Smooth muscle cell (in vitro differentiated cells): Measurements from ENCODE around the gene SAPCD1. TPM values are rescaled to one million over a fixed set of nuclear protein-coding genes. Genes with fewer than 3 reads are reported as not detected.

Experiments used
- DNase-seq: peaks from one replicate; lab custom pipeline; 2025; ENCODE audit not compliant: unreplicated experiment; lab: John Stamatoyannopoulos, UW
- H2AFZ ChIP-seq: fragments of 200-600 bp; sonication (generic); 2 replicates; pipeline ENCODE4 v1.6.0; 2016; ENCODE audit warnings: antibody characterized with exemption, low read depth, mild to moderate bottlenecking
- H3F3A ChIP-seq: fragments of 200-600 bp; sonication (generic); 2 replicates; pipeline ENCODE4 v1.6.0; 2017; ENCODE audit warnings: antibody characterized with exemption, low read depth
- H3K27ac ChIP-seq: fragments of 200-600 bp; sonication (generic); 2 replicates; pipeline ENCODE4 v1.5.1; 2016; ENCODE audit warnings: low read depth, mild to moderate bottlenecking
- H3K27me3 ChIP-seq: fragments of 200-600 bp; sonication (generic); 2 replicates; pipeline ENCODE4 v1.6.1; 2016; ENCODE audit warnings: low read depth, mild to moderate bottlenecking
- H3K36me3 ChIP-seq: fragments of 200-600 bp; sonication (generic); 2 replicates; pipeline ENCODE4 v1.5.1; 2016; ENCODE audit warnings: low read depth
- H3K4me1 ChIP-seq: fragments of 200-600 bp; sonication (generic); 2 replicates; pipeline ENCODE4 v1.5.1; 2016; ENCODE audit warnings: low read depth
- H3K4me2 ChIP-seq: fragments of 200-600 bp; sonication (generic); 2 replicates; pipeline ENCODE4 v1.6.0; 2016; ENCODE audit warnings: mild to moderate bottlenecking
- H3K4me3 ChIP-seq: fragments of 200-600 bp; sonication (generic); 2 replicates; pipeline ENCODE4 v1.5.1; 2016; ENCODE audit warnings: mild to moderate bottlenecking
- H3K79me2 ChIP-seq: fragments of 200-600 bp; sonication (generic); 2 replicates; pipeline ENCODE4 v1.6.0; 2016; ENCODE audit warnings: low read depth, mild to moderate bottlenecking
- H3K9ac ChIP-seq: fragments of 200-600 bp; sonication (generic); 2 replicates; pipeline ENCODE4 v1.6.0; 2016; ENCODE audit warnings: low read depth
- H3K9me3 ChIP-seq: fragments of 200-600 bp; sonication (generic); replicated peaks from 2 replicates; pipeline ENCODE4 v1.5.1; 2016; ENCODE audit warnings: low read depth
- H4K20me1 ChIP-seq: fragments of 200-600 bp; sonication (generic); 2 replicates; pipeline ENCODE4 v1.6.0; 2016; ENCODE audit warnings: low read depth
- WGBS: methylation state at CpG from one replicate; pipeline ENCODE4 v1.1.7; 2016; ENCODE audit warnings: low lambda C conversion rate; 5-methylcytosine and 5-hydroxymethylcytosine counted together
- polyA plus RNA-seq: library from polyadenylated mRNA; unstranded; fragments of >200 nt; fragmentation: Nextera tagmentation; extraction: Ambion mirVana; gene quantifications from 2 replicates; pipeline ENCODE4 v1.2.1, GENCODE V29; 2016
- total RNA-seq: library from RNA; depleted of rRNA; stranded (reverse); fragments of >200 nt; gene quantifications from 2 replicates; pipeline ENCODE4 v1.2.3, GENCODE V29; 2014
- TF ChIP-seq, protein P1 (sequence below): fragments of 200-600 bp; sonication (generic); IDR thresholded peaks from 2 replicates; pipeline ENCODE4 v1.5.1; 2017; ENCODE audit warnings: borderline replicate concordance, mild to moderate bottlenecking, antibody characterized with exemption; ENCODE audit not compliant: insufficient read depth, poor library complexity, severe bottlenecking

SAPCD1 gene
- total and polyA plus RNA-seq, 2 experiments from 2014 or later = 1.4 TPM; not detected in 1

DNA sequence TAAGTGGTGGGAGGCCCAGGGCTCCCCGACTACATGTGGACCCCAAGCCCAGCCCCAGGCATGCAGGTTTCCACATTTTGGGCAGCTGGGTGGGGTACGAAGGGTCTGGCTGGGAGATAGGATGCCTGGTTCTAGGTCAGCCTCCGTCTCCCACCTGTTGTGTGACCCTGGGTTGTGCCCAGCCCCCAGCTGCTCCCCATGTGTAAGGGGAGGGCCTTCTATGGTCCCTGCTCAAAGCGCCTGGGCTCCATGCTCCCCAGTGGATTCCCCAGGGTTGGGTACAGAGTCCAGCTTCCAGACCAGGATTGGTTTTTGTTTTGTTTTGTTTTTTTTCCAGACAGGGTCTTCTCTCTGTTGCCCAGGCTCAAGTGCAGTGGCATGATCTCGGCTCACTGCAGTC is 15.7 kb downstream of the SAPCD1 start:
- TF ChIP-seq, protein P1, sequence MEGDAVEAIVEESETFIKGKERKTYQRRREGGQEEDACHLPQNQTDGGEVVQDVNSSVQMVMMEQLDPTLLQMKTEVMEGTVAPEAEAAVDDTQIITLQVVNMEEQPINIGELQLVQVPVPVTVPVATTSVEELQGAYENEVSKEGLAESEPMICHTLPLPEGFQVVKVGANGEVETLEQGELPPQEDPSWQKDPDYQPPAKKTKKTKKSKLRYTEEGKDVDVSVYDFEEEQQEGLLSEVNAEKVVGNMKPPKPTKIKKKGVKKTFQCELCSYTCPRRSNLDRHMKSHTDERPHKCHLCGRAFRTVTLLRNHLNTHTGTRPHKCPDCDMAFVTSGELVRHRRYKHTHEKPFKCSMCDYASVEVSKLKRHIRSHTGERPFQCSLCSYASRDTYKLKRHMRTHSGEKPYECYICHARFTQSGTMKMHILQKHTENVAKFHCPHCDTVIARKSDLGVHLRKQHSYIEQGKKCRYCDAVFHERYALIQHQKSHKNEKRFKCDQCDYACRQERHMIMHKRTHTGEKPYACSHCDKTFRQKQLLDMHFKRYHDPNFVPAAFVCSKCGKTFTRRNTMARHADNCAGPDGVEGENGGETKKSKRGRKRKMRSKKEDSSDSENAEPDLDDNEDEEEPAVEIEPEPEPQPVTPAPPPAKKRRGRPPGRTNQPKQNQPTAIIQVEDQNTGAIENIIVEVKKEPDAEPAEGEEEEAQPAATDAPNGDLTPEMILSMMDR = no peak
- Histone ChIP-seq H2AFZ (no peak overlapping the region), H3F3A (peaks cover 11% of the 10 kb centered on the region), H3K27me3 (no peaks in the 10 kb centered on the region), H3K27ac (no peak overlapping the region), H3K9ac (no peak overlapping the region), H3K36me3 (no peaks in the 10 kb centered on the region), H3K79me2 (no peaks in the 10 kb centered on the region), H3K4me1 (peaks cover 8% of the 10 kb centered on the region), H3K4me2 (no peak overlapping the region), H3K9me3 (no peaks in the 10 kb centered on the region), H3K4me3 (no peak overlapping the region), H4K20me1 (no peaks in the 10 kb centered on the region)
- no peak for DNase-seq
- 98% methylated on average over 5 of the region's 5 CpGs for WGBS

DNA sequence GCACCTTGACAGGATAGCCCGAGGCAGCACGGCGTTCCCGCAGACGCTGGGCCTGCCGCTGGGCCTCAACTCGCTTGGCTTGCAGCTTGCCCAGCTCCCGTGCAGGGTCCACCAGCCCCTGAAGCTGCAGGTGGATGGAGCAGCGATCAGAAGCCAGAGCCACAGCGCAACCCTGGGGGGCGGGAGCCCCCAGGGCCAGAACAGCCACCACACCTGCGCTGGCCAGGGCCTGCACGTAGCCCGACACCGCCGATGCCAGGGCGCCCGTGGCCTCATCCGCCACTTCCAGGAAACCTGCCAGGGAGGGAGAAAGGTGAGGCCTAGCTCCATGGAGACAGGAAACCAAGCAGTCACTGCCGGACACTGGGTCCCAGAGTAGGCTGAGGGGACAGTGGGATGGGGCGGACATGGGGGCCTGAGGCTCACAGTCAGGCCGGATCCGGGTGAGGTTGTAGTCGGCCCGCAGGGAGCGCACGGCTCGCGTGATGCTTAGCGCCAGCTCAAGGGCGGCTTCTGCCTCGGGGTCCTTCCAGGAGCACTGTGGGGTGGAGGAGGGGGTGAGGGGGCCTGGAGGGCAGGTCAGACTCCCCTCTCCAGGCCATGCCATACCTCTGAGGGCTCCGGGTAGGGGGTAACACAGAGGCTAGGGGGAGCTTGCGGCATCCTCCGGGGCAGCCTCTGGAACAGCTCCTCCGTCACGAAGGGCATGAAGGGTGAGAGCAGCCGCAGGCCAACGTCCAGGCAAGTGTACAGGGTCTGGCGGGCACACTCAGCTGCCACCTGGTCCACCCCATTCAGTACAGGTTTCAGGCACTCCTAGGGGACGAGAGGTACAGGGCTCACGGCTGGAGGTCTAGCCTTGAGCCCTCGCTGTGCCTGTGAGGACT is 16.8 kb downstream of the SAPCD1 start:
- DNase-seq = no peak
- Histone ChIP-seq H3K9ac (no peak overlapping the region), H3K27me3 (no peaks in the 10 kb centered on the region), H3K36me3 (no peaks in the 10 kb centered on the region), H3K4me2 (no peak overlapping the region), H3K4me1 (peaks cover 8% of the 10 kb centered on the region), H3F3A (peaks cover 11% of the 10 kb centered on the region), H3K9me3 (no peaks in the 10 kb centered on the region), H3K27ac (no peak overlapping the region), H4K20me1 (no peaks in the 10 kb centered on the region), H3K4me3 (no peak overlapping the region), H3K79me2 (no peaks in the 10 kb centered on the region), H2AFZ (no peak overlapping the region)
- TF ChIP-seq, protein P1 = no peak
- 97% methylated on average over 40 of the region's 43 CpGs for WGBS

DNA sequence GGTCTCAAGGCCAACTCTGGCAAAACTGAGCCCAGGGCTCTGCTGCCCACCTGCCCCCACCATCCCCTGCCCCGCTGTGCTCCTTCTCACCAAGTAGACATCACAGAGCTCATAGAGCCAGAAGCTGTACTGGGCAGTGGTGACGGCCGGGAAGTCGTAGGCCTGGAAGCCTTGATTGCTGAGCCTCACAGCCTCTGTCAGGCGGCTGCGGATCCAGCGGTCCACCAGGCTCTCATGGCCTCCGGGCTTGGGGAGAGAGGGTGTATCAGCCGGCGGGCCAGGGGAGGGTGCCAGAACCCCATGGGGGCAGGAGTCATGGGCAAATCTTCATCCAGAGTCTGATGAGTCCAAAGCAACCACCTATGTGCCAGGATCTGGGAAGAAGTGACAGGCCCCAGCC is 17.5 kb downstream of the SAPCD1 start:
- no peak overlapping the region for H3K4me2 ChIP-seq
- no peak overlapping the region for H3K27ac ChIP-seq
- no peaks in the 10 kb centered on the region for H4K20me1 ChIP-seq
- H3K9ac ChIP-seq = no peak overlapping the region
- TF ChIP-seq, protein P1 = no peak
- H3K4me3 ChIP-seq = no peak overlapping the region
- H3F3A ChIP-seq = peaks cover 11% of the 10 kb centered on the region
- WGBS = over 99% methylated on average over 10 of the region's 10 CpGs
- no peak overlapping the region for H2AFZ ChIP-seq
- H3K36me3 ChIP-seq = no peaks in the 10 kb centered on the region
- no peak for DNase-seq
- no peaks in the 10 kb centered on the region for H3K9me3 ChIP-seq
- no peaks in the 10 kb centered on the region for H3K27me3 ChIP-seq
- no peaks in the 10 kb centered on the region for H3K79me2 ChIP-seq
- peaks cover 8% of the 10 kb centered on the region for H3K4me1 ChIP-seq
